Measurements from ENCODE around the gene HNRNPUL2.
"Not testable (repeated sequence)": the region's sequence is repeated elsewhere in the genome, so short reads cannot be mapped to it uniquely, and the experiment has no call there.

Gene HNRNPUL2

DNA sequence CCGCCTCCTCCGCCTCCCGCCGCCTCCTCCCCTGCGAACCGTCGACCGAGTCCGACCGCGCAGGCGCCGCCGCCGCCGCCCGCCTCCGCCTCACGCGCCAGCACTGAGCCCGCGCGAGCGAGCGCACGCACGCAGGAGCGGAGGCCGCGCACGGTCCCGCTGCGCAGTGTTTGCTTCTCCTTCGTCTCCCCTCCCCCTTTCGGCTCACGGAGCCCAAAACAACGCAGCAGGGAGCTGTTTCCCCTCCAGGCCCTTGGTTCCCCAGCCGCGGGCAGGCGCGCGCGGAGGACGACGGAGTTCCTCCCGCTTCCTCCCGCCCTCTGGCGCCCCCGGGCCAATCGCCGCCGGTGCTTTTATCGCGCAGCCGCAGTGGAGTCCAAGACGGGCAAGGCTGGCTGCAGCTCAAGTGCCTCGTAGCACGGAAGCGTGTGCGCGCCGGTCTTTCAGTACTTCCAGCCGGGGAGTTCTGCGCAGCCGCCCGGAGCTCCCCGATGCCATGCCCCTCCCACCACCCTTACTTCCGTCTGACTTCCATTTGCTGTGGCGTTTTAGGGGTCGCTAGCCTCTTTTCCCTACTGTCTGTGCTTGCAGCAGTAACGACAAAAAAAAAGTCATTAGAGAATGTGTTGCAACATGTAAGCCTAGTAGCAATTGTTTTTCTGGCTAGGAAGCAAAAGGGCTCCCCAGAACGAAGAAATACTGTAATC is at the start of gene HNRNPUL2:
Gene HNRNPUL2 (minus strand): TSS at position 293 of the 707 bp plus-strand sequence. CDS start 301 bp downstream, outside the sequence.
- peak within 1 kb of the TSS; percentile 83 to 89 for H3K9ac ChIP-seq (ENCODE audit: low read depth in 1 of 2, low read length in 2 of 2)
- H3K4me3 ChIP-seq (ENCODE audit: low read length in 2 of 2): peak within 1 kb of the TSS; percentile 95 to 98
- H3K9me3 ChIP-seq (ENCODE audit: control insufficient read depth in 2 of 2, low read length in 2 of 2): no peaks in the 10 kb centered on the region
- H3K27ac ChIP-seq (ENCODE audit: low read depth in 2 of 2, low read length in 2 of 2): peak within 1 kb of the TSS; percentile 93
- H3K27me3 ChIP-seq (ENCODE audit: control insufficient read depth in 2 of 2, insufficient read depth in 2 of 2, low read length in 2 of 2): no peaks in the 10 kb centered on the region
- peaks cover 29 to 31% of the 10 kb centered on the region in 2 donors for H3K4me1 ChIP-seq (ENCODE audit: control insufficient read depth in 2 of 2, insufficient read depth in 2 of 2, low read length in 2 of 2)
- peaks cover 18 to 21% of the 10 kb centered on the region in 2 donors for H3K36me3 ChIP-seq (ENCODE audit: control insufficient read depth in 2 of 2, insufficient read depth in 2 of 2, low read length in 2 of 2)

DNA sequence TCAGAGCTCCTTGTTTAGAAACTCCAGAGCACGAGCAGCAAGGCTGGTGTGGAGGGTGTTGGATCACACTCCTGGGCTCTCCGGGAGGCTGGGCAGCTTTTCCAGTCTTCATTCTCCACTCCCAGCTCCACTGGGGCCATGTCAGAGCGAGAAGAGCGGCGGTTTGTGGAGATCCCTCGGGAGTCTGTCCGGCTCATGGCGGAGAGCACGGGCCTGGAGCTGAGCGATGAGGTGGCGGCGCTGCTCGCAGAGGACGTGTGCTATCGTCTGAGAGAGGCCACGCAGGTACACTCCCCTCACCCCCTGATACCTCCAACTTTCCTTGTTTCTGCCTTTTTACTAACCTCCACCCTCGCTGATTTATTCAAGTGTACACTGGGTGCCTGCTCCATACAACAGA is 48.4 kb upstream of the HNRNPUL2 start:
- peaks cover 25 to 27% of the 10 kb centered on the region in 2 donors for H3K36me3 ChIP-seq (ENCODE audit: control insufficient read depth in 2 of 2, insufficient read depth in 2 of 2, low read length in 2 of 2)
- H3K27ac ChIP-seq (ENCODE audit: low read depth in 2 of 2, low read length in 2 of 2): no peak overlapping the region

DNA sequence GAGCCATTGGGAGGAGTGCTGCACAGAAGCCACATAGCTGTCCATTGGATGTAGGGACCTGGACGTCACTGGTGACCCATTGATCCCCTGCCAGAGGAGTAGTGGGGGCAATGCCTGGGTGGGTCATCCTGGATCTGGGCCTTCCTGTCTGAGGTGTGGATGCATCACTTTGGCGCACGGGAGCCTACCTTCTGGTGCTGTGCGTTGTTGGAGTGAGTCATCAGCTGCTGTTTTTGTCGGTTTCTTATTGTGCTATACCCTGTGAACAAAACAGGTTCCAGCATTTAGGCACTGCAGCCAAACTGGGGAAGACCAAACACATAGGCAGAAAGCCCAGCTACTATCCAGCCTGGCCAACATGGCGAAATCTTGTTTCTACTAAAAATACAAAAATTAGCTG is 47.1 kb upstream of the HNRNPUL2 start:
- H3K4me1 ChIP-seq (ENCODE audit: control insufficient read depth in 2 of 2, insufficient read depth in 2 of 2, low read length in 2 of 2): peaks cover 6 to 12% of the 10 kb centered on the region in 2 donors
- H3K36me3 ChIP-seq (ENCODE audit: control insufficient read depth in 2 of 2, insufficient read depth in 2 of 2, low read length in 2 of 2): peaks cover 25 to 27% of the 10 kb centered on the region in 2 donors
- no peaks in the 10 kb centered on the region for H3K27me3 ChIP-seq (ENCODE audit: control insufficient read depth in 2 of 2, insufficient read depth in 2 of 2, low read length in 2 of 2)
- H3K27ac ChIP-seq (ENCODE audit: low read depth in 2 of 2, low read length in 2 of 2): no peak overlapping the region
- no peak overlapping the region for H3K9ac ChIP-seq (ENCODE audit: low read depth in 1 of 2, low read length in 2 of 2)
- no peaks in the 10 kb centered on the region for H3K9me3 ChIP-seq (ENCODE audit: control insufficient read depth in 2 of 2, low read length in 2 of 2)
- no peak overlapping the region for H3K4me3 ChIP-seq (ENCODE audit: low read length in 2 of 2)

More for the DNA sequence above, 48.4 kb upstream of the HNRNPUL2 start:
- Histone ChIP-seq H3K9me3 (ENCODE audit: control insufficient read depth in 2 of 2, low read length in 2 of 2) (no peaks in the 10 kb centered on the region), H3K9ac (ENCODE audit: low read depth in 1 of 2, low read length in 2 of 2) (no peak overlapping the region), H3K27me3 (ENCODE audit: control insufficient read depth in 2 of 2, insufficient read depth in 2 of 2, low read length in 2 of 2) (no peaks in the 10 kb centered on the region), H3K4me1 (ENCODE audit: control insufficient read depth in 2 of 2, insufficient read depth in 2 of 2, low read length in 2 of 2) (peaks cover 3 to 9% of the 10 kb centered on the region in 2 donors), H3K4me3 (ENCODE audit: low read length in 2 of 2) (no peak overlapping the region)

DNA sequence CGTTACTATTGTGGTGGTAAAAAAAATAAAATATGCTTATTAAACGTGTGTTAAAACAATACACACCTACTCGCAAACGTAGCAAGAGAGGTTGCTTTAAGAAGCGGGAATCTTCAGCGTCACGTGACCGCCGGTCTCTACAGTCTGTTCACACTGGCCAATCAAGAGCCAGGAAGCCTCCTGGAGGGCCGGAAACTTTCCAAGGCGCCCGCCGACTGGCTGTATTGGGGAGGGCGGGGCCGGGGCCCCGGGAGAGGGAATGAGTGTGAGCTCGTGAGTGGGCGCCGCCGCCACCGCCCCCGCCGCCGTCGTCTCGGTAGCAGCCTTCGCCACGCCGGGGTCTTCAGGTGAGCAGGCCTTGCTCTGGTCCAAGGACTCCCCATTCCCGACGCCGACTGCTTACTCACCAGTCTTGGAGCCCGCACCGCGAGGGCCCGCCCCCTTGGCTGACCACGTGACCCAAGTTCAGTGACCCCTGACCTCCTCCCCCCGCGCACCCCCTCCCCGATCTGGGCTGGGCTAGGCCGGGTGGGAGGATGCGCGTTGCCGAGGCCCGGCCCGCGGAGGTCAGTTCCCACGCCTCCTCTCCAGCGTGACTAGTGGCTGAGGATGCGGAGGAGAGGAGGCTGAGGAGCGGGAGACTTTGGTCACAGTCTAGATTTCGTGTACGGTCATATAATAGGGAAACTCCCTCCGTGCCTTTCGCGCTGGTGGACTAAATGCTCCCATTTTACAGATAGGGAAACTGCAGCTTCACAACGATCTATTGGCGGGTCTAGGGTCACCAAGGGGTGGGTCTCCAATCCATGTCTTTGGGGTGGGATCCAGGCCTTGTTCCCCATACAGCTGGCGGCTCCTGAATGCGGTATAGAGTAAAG is 44.1 kb upstream of the HNRNPUL2 start, which contains the start of gene TAF6L:
Gene TAF6L (plus strand): TSS at position 253 of the 878 bp plus-strand sequence. CDS start 4,388 bp downstream, outside the sequence.
- no peaks in the 10 kb centered on the region for H3K9me3 ChIP-seq (ENCODE audit: control insufficient read depth in 2 of 2, low read length in 2 of 2)
- H3K9ac ChIP-seq (ENCODE audit: low read depth in 1 of 2, low read length in 2 of 2): peak within 1 kb of the TSS; percentile 74 to 75
- H3K4me3 ChIP-seq (ENCODE audit: low read length in 2 of 2): peak within 1 kb of the TSS; percentile 88 to 91
- peak within 1 kb of the TSS; percentile 92 to 95 for H3K27ac ChIP-seq (ENCODE audit: low read depth in 2 of 2, low read length in 2 of 2)
- no peaks in the 10 kb centered on the region for H3K27me3 ChIP-seq (ENCODE audit: control insufficient read depth in 2 of 2, insufficient read depth in 2 of 2, low read length in 2 of 2)
- H3K36me3 ChIP-seq (ENCODE audit: control insufficient read depth in 2 of 2, insufficient read depth in 2 of 2, low read length in 2 of 2): peaks cover 14 to 24% of the 10 kb centered on the region in 2 donors
- peaks cover 6 to 12% of the 10 kb centered on the region in 2 donors for H3K4me1 ChIP-seq (ENCODE audit: control insufficient read depth in 2 of 2, insufficient read depth in 2 of 2, low read length in 2 of 2)

DNA sequence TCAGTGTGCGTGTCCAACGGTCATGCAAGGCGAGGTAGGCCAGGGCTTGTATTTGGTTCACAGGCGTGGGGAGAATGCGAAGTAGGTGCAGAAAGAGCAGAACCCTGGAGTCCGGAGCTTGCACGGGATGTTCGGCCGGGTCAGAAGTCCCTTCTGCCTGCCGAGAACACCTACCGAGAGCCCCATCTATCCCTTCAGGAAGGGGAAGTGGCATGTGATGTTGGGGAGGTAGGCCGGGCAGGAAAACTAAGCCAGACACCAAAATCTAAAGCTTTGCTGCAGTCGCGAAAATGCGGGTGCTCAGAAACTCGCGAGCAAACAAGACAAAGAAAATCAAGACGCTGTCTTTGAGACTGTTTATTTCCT is 43.5 kb upstream of the HNRNPUL2 start:
- peak overlapping the region; percentile 92 to 95 for H3K27ac ChIP-seq (ENCODE audit: low read depth in 2 of 2, low read length in 2 of 2)
- H3K9me3 ChIP-seq (ENCODE audit: control insufficient read depth in 2 of 2, low read length in 2 of 2): no peaks in the 10 kb centered on the region
- H3K4me1 ChIP-seq (ENCODE audit: control insufficient read depth in 2 of 2, insufficient read depth in 2 of 2, low read length in 2 of 2): peaks cover 6 to 12% of the 10 kb centered on the region in 2 donors
- H3K9ac ChIP-seq (ENCODE audit: low read depth in 1 of 2, low read length in 2 of 2): peak overlapping the region; percentile 64 to 74
- H3K27me3 ChIP-seq (ENCODE audit: control insufficient read depth in 2 of 2, insufficient read depth in 2 of 2, low read length in 2 of 2): no peaks in the 10 kb centered on the region
- peaks cover 13 to 22% of the 10 kb centered on the region in 2 donors for H3K36me3 ChIP-seq (ENCODE audit: control insufficient read depth in 2 of 2, insufficient read depth in 2 of 2, low read length in 2 of 2)
- peak overlapping the region; percentile 88 to 91 for H3K4me3 ChIP-seq (ENCODE audit: low read length in 2 of 2)

DNA sequence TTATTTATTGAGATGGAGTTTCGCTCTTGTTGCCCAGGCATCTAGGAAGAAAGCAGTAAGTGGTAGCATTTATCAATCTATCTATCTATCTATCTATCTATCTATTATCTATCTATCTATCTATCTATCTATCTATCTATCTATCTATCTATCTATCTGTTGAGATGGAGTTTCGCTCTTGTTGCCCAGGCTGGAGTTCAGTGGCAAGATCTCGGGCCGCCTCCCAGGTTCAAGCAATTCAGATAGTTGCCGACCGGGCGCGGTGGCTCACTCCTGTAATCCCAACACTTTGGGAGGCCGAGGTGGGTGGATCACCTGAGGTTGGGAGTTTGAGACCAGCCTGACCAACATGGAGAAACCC is 33.6 kb upstream of the HNRNPUL2 start:
- H3K27ac ChIP-seq (ENCODE audit: low read depth in 2 of 2, low read length in 2 of 2); H3K9ac ChIP-seq (ENCODE audit: low read depth in 1 of 2, low read length in 2 of 2); H3K9me3 ChIP-seq (ENCODE audit: control insufficient read depth in 2 of 2, low read length in 2 of 2); H3K36me3 ChIP-seq (ENCODE audit: control insufficient read depth in 2 of 2, insufficient read depth in 2 of 2, low read length in 2 of 2); H3K27me3 ChIP-seq (ENCODE audit: control insufficient read depth in 2 of 2, insufficient read depth in 2 of 2, low read length in 2 of 2): not testable (repeated sequence)
- peaks cover 13 to 14% of the 10 kb centered on the region in 2 donors for H3K4me1 ChIP-seq (ENCODE audit: control insufficient read depth in 2 of 2, insufficient read depth in 2 of 2, low read length in 2 of 2)
- peak overlapping the region; percentile 41 to 43 for H3K4me3 ChIP-seq (ENCODE audit: low read length in 2 of 2)

- no peaks in the 10 kb centered on the region for H3K36me3 ChIP-seq (ENCODE audit: control insufficient read depth in 2 of 2, insufficient read depth in 2 of 2, low read length in 2 of 2)
- H3K4me3 ChIP-seq (ENCODE audit: low read length in 2 of 2): no peak overlapping the region
- H3K27me3 ChIP-seq (ENCODE audit: control insufficient read depth in 2 of 2, insufficient read depth in 2 of 2, low read length in 2 of 2): no peaks in the 10 kb centered on the region
- peaks cover 19 to 22% of the 10 kb centered on the region in 2 donors for H3K4me1 ChIP-seq (ENCODE audit: control insufficient read depth in 2 of 2, insufficient read depth in 2 of 2, low read length in 2 of 2)
- H3K9ac ChIP-seq (ENCODE audit: low read depth in 1 of 2, low read length in 2 of 2): no peak overlapping the region
- H3K9me3 ChIP-seq (ENCODE audit: control insufficient read depth in 2 of 2, low read length in 2 of 2): no peaks in the 10 kb centered on the region
- H3K27ac ChIP-seq (ENCODE audit: low read depth in 2 of 2, low read length in 2 of 2): no peak overlapping the region
Observed at GRCh38 chr11:62757846-62758788, 30.9 kb upstream of the HNRNPUL2 start.

- H3K36me3 ChIP-seq (ENCODE audit: control insufficient read depth in 2 of 2, insufficient read depth in 2 of 2, low read length in 2 of 2): peaks cover 6 to 11% of the 10 kb centered on the region in 2 donors
- no peak overlapping the region for H3K4me3 ChIP-seq (ENCODE audit: low read length in 2 of 2)
- H3K27ac ChIP-seq (ENCODE audit: low read depth in 2 of 2, low read length in 2 of 2): no peak overlapping the region
Observed at GRCh38 chr11:62755086-62755615, 27.9 kb upstream of the HNRNPUL2 start.

More at GRCh38 chr11:62755086-62755615, 27.9 kb upstream of the HNRNPUL2 start:
- Histone ChIP-seq H3K27me3 (ENCODE audit: control insufficient read depth in 2 of 2, insufficient read depth in 2 of 2, low read length in 2 of 2) (no peaks in the 10 kb centered on the region), H3K9me3 (ENCODE audit: control insufficient read depth in 2 of 2, low read length in 2 of 2) (no peaks in the 10 kb centered on the region), H3K4me1 (ENCODE audit: control insufficient read depth in 2 of 2, insufficient read depth in 2 of 2, low read length in 2 of 2) (peaks cover 11 to 16% of the 10 kb centered on the region in 2 donors), H3K9ac (ENCODE audit: low read depth in 1 of 2, low read length in 2 of 2) (no peak overlapping the region)
